LNCAP (cell line): Measurements from ENCODE around the gene MTTP.

Experiments
- TF ChIP-seq, protein P1 (sequence below): fragments of 450-650 bp; IDR thresholded peaks from 2 replicates; pipeline ENCODE4 v1.5.1; 2017; ENCODE audit warnings: mild to moderate bottlenecking

The MTTP gene

DNA sequence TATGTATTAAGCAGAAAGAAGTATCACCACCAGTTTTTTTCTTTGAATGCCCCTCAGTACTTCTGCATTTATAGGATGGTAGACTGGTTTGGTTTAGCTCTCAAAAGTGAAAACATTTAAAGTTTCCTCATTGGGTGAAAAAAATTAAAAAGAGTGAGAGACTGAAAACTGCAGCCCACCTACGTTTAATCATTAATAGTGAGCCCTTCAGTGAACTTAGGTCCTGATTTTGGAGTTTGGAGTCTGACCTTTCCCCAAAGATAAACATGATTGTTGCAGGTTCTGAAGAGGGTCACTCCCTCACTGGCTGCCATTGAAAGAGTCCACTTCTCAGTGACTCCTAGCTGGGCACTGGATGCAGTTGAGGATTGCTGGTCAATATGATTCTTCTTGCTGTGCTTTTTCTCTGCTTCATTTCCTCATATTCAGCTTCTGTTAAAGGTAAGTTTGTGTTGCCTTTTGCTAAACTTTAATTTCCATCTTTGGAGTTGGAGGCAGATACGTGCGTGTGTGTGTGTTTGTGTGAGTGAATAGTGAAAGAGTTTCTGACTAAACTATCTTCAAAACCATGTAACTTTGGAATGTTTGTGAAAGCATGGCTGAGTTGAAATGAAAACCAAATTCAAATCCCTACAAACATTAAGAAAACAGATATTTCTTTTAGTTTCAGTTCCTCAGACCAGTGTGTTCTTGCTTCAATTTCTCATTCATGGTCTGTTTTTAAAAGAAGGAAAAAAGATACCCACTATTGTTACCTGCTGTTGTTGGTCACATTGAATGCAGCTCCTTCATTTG lies at the start of gene MTTP:
TSS of gene MTTP (plus strand) at position 295 of the 795 bp plus-strand sequence. CDS start at position 381, 86 bp downstream.
- TF ChIP-seq, protein P1, sequence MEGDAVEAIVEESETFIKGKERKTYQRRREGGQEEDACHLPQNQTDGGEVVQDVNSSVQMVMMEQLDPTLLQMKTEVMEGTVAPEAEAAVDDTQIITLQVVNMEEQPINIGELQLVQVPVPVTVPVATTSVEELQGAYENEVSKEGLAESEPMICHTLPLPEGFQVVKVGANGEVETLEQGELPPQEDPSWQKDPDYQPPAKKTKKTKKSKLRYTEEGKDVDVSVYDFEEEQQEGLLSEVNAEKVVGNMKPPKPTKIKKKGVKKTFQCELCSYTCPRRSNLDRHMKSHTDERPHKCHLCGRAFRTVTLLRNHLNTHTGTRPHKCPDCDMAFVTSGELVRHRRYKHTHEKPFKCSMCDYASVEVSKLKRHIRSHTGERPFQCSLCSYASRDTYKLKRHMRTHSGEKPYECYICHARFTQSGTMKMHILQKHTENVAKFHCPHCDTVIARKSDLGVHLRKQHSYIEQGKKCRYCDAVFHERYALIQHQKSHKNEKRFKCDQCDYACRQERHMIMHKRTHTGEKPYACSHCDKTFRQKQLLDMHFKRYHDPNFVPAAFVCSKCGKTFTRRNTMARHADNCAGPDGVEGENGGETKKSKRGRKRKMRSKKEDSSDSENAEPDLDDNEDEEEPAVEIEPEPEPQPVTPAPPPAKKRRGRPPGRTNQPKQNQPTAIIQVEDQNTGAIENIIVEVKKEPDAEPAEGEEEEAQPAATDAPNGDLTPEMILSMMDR, result no peak

- TF ChIP-seq, protein P1, result no peak
These were observed 45.4 kb upstream of the MTTP start for GRCh38 chr4:99529228-99529627.

GRCh38 chr4:99529956-99530355 lies 44.7 kb upstream of the MTTP start:
- TF ChIP-seq, protein P1, result no peak

DNA sequence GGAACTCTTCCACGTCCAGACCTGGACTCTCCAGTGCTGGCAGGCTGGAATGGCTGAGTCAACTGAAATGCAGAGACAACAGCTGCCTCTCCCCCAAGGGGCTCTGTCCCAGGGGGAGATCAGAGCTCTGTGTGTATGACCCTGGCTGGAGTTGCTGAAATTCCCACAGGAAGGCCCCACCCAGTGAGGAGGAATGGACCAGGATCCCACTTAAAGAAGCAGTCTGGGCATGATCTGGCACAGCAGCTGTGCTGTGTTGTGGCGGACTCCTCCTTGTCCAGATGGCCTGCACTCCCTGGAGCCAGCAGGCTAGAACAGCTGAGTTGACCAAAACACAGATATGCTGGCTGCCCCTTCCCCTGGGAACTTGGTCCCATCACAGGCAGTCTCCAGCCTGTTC lies 38.4 kb upstream of the MTTP start:
- TF ChIP-seq, protein P1, result no peak

DNA sequence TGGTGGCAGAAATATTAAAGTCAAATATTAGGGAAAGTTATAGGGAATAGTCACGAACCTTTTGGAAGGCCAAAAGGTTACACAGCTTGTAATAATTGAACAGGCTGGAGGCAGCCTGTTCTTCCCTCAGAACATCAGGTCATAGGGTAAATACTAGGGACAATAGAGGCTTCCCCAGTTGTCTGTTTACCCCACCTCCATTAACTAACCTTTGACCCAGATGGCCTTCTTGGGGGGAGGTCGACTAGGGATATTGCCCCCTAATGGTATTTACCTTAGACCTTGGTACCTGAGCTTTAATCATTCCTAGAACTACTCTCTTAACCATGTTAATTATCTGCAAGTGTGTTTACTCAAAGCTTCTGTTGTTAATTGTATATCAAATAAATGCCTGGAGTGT lies 37.8 kb upstream of the MTTP start:
- TF ChIP-seq, protein P1, result no peak

DNA sequence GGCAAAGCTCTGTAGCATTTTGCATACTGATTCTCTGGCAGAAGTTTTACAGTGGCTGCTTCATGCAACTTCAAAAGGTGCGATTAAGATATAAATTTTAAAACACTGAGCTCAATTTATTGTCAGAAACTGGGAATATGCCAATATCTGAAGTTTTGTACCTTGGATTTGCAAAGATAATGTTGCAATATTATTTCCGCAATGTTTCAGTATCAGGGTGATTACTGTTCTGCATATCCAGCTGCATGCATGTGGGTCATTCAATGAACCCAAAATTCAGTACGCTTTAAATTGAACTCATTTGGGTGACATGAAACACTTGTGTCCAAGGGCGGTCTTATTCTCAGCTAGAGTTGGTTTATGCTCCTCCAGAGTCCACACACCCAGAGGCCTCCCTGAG lies 37.0 kb upstream of the MTTP start:
- TF ChIP-seq, protein P1, result no peak

DNA sequence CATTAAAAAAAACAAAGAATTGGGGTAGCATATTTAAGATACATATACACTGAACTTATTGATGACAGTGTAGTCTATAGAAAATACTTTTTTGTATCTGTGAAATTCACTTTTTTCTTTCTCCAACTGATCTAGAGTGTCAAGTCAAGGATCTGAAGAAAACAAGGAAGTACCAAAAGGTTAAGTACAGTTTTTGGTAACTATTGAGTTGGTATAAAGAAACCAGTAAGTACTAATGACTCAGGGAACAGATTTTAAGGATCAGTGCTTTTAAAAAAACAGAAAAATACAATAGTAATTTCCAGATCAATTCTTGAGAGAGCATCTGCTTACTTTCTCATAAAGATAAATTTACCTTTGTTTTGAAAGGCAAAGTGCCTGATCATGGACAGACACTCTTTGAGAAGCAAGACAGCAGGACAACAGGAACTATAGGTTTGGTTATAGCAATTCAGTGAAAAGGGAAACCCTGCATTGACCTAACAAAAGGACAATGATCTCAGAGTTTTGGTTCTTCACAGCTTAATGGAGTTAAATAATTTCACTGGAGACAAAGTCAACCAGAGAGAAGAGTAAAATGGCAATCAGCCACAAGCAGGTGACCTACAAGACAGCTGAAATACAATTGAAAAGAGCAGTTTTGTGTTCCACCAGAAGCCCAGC lies 34.2 kb upstream of the MTTP start:
- TF ChIP-seq, protein P1, result no peak
